ENCODE results near the gene GPC6.

Gene GPC6

GRCh38 chr13:93268327-93269028 is 41.9 kb downstream of the GPC6 start:
- H3K4me1 ChIP-seq (ENCODE audit: insufficient read depth, low read length) = peaks cover 12% of the 10 kb centered on the region; the same call in 1 of the 2 replicates
- H3K9me3 ChIP-seq (ENCODE audit: control insufficient read depth, insufficient read depth, low read length) = no peaks in the 10 kb centered on the region
- H3K9ac ChIP-seq (ENCODE audit: low read depth, low read length) = no peak overlapping the region
- H3K36me3 ChIP-seq (ENCODE audit: insufficient read depth, low read length) = no peaks in the 10 kb centered on the region

DNA sequence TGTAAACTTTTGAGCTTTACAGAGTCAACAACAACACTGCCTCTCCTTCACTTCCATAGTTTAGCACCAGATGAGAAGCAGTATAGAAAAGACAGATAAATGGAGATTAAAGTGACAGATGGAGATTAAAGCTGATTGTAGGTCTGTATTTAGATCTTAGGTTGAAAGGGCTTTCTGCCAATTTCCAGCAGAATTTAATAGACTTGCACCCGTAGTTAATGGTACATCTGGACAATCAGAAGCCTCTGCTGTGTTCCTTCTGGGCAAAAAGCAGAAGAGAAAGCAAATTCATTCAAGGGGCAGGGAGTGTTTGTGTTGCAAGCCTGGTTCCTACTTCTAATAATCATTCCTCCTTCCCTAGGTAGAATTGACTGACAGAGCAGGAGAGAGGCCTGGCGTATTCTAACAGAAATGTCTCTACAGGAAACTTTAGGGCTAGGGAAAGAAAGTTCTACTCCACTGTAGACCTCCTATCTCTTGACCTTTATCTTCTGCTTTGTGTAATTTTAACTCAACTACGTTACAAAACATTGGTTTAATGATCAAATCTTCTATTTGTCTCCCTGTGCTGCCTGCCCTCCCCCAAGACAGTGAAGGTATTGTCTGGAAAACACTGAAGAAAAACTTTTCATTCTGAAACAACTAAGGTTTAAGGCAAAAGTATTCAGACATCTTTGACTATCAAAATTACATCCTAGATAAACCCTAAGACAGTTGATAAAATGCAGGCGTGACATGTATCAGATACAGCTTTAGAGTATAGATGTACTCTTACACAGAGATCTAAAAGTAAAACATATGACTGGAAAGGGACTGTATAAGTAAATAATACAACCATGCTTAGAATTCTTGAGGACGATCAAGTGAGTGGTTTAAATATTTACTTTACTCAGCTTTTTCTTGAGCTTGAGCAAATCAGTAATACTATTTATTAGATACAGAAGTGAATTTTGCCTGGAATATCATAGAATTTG is 44.4 kb downstream of the GPC6 start:
- H3K9me3 ChIP-seq (ENCODE audit: control insufficient read depth, insufficient read depth, low read length) = no peaks in the 10 kb centered on the region
- H3K36me3 ChIP-seq (ENCODE audit: insufficient read depth, low read length) = no peaks in the 10 kb centered on the region
- H3K9ac ChIP-seq (ENCODE audit: low read depth, low read length) = no peak overlapping the region
- H3K4me1 ChIP-seq (ENCODE audit: insufficient read depth, low read length) = peaks cover 12% of the 10 kb centered on the region; the same call in 1 of the 2 replicates

GRCh38 chr13:93279982-93280381 is 53.4 kb downstream of the GPC6 start:
- H3K9me3 ChIP-seq (ENCODE audit: control insufficient read depth, insufficient read depth, low read length) = no peaks in the 10 kb centered on the region
- H3K4me1 ChIP-seq (ENCODE audit: insufficient read depth, low read length) = peaks cover 13% of the 10 kb centered on the region; the same call in 1 of the 2 replicates
- H3K36me3 ChIP-seq (ENCODE audit: insufficient read depth, low read length) = no peaks in the 10 kb centered on the region
- no peak overlapping the region for H3K9ac ChIP-seq (ENCODE audit: low read depth, low read length)

GRCh38 chr13:93280688-93281087 is 54.1 kb downstream of the GPC6 start:
- Histone ChIP-seq H3K9me3 (ENCODE audit: control insufficient read depth, insufficient read depth, low read length) (no peaks in the 10 kb centered on the region), H3K36me3 (ENCODE audit: insufficient read depth, low read length) (no peaks in the 10 kb centered on the region), H3K4me1 (ENCODE audit: insufficient read depth, low read length) (peaks cover 13% of the 10 kb centered on the region; the same call in 1 of the 2 replicates), H3K9ac (ENCODE audit: low read depth, low read length) (no peak overlapping the region)

- no peaks in the 10 kb centered on the region for H3K9me3 ChIP-seq (ENCODE audit: control insufficient read depth, insufficient read depth, low read length)
- no peak overlapping the region for H3K9ac ChIP-seq (ENCODE audit: low read depth, low read length)
- H3K4me1 ChIP-seq (ENCODE audit: insufficient read depth, low read length) = peaks cover 17% of the 10 kb centered on the region; the same call in 1 of the 2 replicates
- H3K36me3 ChIP-seq (ENCODE audit: insufficient read depth, low read length) = no peaks in the 10 kb centered on the region
Measured at GRCh38 chr13:93283255-93283654, 56.6 kb downstream of the GPC6 start.

- H3K9me3 ChIP-seq (ENCODE audit: control insufficient read depth, insufficient read depth, low read length) = no peaks in the 10 kb centered on the region
- peaks cover 12% of the 10 kb centered on the region; the same call in 1 of the 2 replicates for H3K4me1 ChIP-seq (ENCODE audit: insufficient read depth, low read length)
- H3K36me3 ChIP-seq (ENCODE audit: insufficient read depth, low read length) = no peaks in the 10 kb centered on the region
- H3K9ac ChIP-seq (ENCODE audit: low read depth, low read length) = no peak overlapping the region
Measured at GRCh38 chr13:93284064-93284463, 57.5 kb downstream of the GPC6 start.

- Histone ChIP-seq H3K9ac (ENCODE audit: low read depth, low read length) (no peak overlapping the region), H3K9me3 (ENCODE audit: control insufficient read depth, insufficient read depth, low read length) (no peaks in the 10 kb centered on the region), H3K36me3 (ENCODE audit: insufficient read depth, low read length) (no peaks in the 10 kb centered on the region), H3K4me1 (ENCODE audit: insufficient read depth, low read length) (0 out of 2 replicates have a peak, but pooled peaks cover 4% of the 10 kb centered on the region)
Measured at GRCh38 chr13:93286047-93286446, 59.4 kb downstream of the GPC6 start.

GRCh38 chr13:93289053-93289452 is 62.4 kb downstream of the GPC6 start:
- Histone ChIP-seq H3K9me3 (ENCODE audit: control insufficient read depth, insufficient read depth, low read length) (no peaks in the 10 kb centered on the region), H3K4me1 (ENCODE audit: insufficient read depth, low read length) (peaks cover 4% of the 10 kb centered on the region; the same call in 1 of the 2 replicates), H3K36me3 (ENCODE audit: insufficient read depth, low read length) (no peaks in the 10 kb centered on the region), H3K9ac (ENCODE audit: low read depth, low read length) (no peak overlapping the region)

- no peaks in the 10 kb centered on the region for H3K36me3 ChIP-seq (ENCODE audit: insufficient read depth, low read length)
- no peaks in the 10 kb centered on the region for H3K9me3 ChIP-seq (ENCODE audit: control insufficient read depth, insufficient read depth, low read length)
Measured at GRCh38 chr13:93289842-93290241, 63.2 kb downstream of the GPC6 start.

DNA sequence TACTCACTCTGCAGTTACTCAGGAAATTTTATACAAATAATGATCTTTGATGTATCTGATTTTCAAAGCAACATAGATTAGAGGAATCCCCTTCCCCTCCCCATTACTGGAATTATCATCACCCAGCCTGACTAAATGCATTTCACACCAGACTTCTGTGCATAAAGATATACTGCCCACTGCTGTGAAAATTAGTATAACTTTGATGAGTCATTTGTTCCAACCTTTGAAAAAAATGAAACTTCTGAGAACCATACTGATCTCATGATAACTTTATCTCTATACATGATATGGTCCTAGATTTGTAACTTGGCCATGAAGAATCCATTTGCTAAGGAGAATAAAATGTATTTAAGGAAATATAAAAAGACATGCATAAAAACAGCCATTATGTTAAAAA is 63.9 kb downstream of the GPC6 start:
- peaks cover 8% of the 10 kb centered on the region for H3K4me1 ChIP-seq (ENCODE audit: insufficient read depth, low read length)
- H3K9me3 ChIP-seq (ENCODE audit: control insufficient read depth, insufficient read depth, low read length) = no peaks in the 10 kb centered on the region
- no peak overlapping the region for H3K9ac ChIP-seq (ENCODE audit: low read depth, low read length)
- no peaks in the 10 kb centered on the region for H3K36me3 ChIP-seq (ENCODE audit: insufficient read depth, low read length)

More at GRCh38 chr13:93289842-93290241, 63.2 kb downstream of the GPC6 start:
- Histone ChIP-seq H3K9ac (ENCODE audit: low read depth, low read length) (no peak overlapping the region), H3K4me1 (ENCODE audit: insufficient read depth, low read length) (peaks cover 8% of the 10 kb centered on the region)

- Histone ChIP-seq H3K9ac (ENCODE audit: low read depth, low read length) (no peak overlapping the region), H3K9me3 (ENCODE audit: control insufficient read depth, insufficient read depth, low read length) (no peaks in the 10 kb centered on the region), H3K4me1 (ENCODE audit: insufficient read depth, low read length) (peaks cover 4% of the 10 kb centered on the region), H3K36me3 (ENCODE audit: insufficient read depth, low read length) (no peaks in the 10 kb centered on the region)
Measured at GRCh38 chr13:93292366-93292765, 65.8 kb downstream of the GPC6 start.

DNA sequence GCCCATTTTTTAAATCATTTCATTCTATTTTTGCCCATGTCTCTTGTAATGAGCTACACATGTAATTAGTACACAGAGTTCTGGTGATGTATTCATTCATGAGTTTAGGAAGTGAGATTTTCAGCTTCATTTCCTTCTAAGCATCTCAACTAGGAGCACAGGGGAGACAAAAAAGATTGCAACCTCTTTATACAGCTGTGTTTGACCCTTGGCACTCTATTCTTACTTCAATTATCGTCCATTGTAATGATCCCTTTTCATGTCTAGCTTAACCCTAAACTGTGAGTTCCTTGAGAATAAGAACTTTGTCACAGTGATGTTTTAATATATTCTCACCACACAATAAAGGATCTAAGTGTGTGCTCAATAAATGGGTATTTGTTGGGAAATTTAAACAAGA is 67.1 kb downstream of the GPC6 start:
- no peaks in the 10 kb centered on the region for H3K36me3 ChIP-seq (ENCODE audit: insufficient read depth, low read length)
- H3K9ac ChIP-seq (ENCODE audit: low read depth, low read length) = no peak overlapping the region; the same call in 1 of the 2 replicates
- H3K4me1 ChIP-seq (ENCODE audit: insufficient read depth, low read length) = peaks cover 4% of the 10 kb centered on the region
- H3K9me3 ChIP-seq (ENCODE audit: control insufficient read depth, insufficient read depth, low read length) = no peaks in the 10 kb centered on the region

GRCh38 chr13:93296584-93296983 is 70.0 kb downstream of the GPC6 start:
- no peaks in the 10 kb centered on the region for H3K9me3 ChIP-seq (ENCODE audit: control insufficient read depth, insufficient read depth, low read length)
- H3K4me1 ChIP-seq (ENCODE audit: insufficient read depth, low read length) = peaks cover 4% of the 10 kb centered on the region
- H3K36me3 ChIP-seq (ENCODE audit: insufficient read depth, low read length) = no peaks in the 10 kb centered on the region
- H3K9ac ChIP-seq (ENCODE audit: low read depth, low read length) = no peak overlapping the region

GRCh38 chr13:93298713-93299112 is 72.1 kb downstream of the GPC6 start:
- Histone ChIP-seq H3K4me1 (ENCODE audit: insufficient read depth, low read length) (peaks cover 4% of the 10 kb centered on the region), H3K9ac (ENCODE audit: low read depth, low read length) (no peak overlapping the region), H3K36me3 (ENCODE audit: insufficient read depth, low read length) (no peaks in the 10 kb centered on the region), H3K9me3 (ENCODE audit: control insufficient read depth, insufficient read depth, low read length) (no peaks in the 10 kb centered on the region)
